ENCODE measurements around the gene ELMO3.

Gene ELMO3

GRCh38 chr16:67198238-67198734, 645 bp upstream of the ELMO3 start:
- DNase-seq (ENCODE audit: low spot score), result peak; percentile 44

GRCh38 chr16:67199808-67200198, 872 bp downstream of the ELMO3 start:
- DNase-seq (ENCODE audit: low spot score), result no peak

GRCh38 chr16:67200491-67200890, 1.6 kb downstream of the ELMO3 start:
- no peak for DNase-seq (ENCODE audit: low spot score)

GRCh38 chr16:67201411-67202345, 2.7 kb downstream of the ELMO3 start:
- DNase-seq (ENCODE audit: low spot score), result no peak

- DNase-seq (ENCODE audit: low spot score), result no peak
These were observed 3.5 kb downstream of the ELMO3 start for GRCh38 chr16:67202426-67202825.

GRCh38 chr16:67202956-67203493, 4.1 kb downstream of the ELMO3 start:
- DNase-seq (ENCODE audit: low spot score), result no peak

GRCh38 chr16:67204076-67204475, 5.1 kb downstream of the ELMO3 start:
- no peak for DNase-seq (ENCODE audit: low spot score)

GRCh38 chr16:67206129-67206837, 7.4 kb downstream of the ELMO3 start:
- no peak for DNase-seq (ENCODE audit: low spot score)

GRCh38 chr16:67206838-67207248, 7.9 kb downstream of the ELMO3 start:
- no peak for DNase-seq (ENCODE audit: low spot score)

GRCh38 chr16:67207249-67208091, 8.5 kb downstream of the ELMO3 start:
- no peak for DNase-seq (ENCODE audit: low spot score)

GRCh38 chr16:67208154-67208896, 9.4 kb downstream of the ELMO3 start:
- no peak for DNase-seq (ENCODE audit: low spot score)

- no peak for DNase-seq (ENCODE audit: low spot score)
These were observed 10.6 kb downstream of the ELMO3 start for GRCh38 chr16:67209565-67209964.

GRCh38 chr16:67210069-67210937, 11.4 kb downstream of the ELMO3 start:
- DNase-seq (ENCODE audit: low spot score), result no peak

- DNase-seq (ENCODE audit: low spot score), result no peak
These were observed 12.7 kb downstream of the ELMO3 start for GRCh38 chr16:67211674-67212073.

GRCh38 chr16:67212766-67213165, 13.8 kb downstream of the ELMO3 start:
- DNase-seq (ENCODE audit: low spot score), result no peak

- DNase-seq (ENCODE audit: low spot score), result no peak
These were observed 14.5 kb downstream of the ELMO3 start for GRCh38 chr16:67213197-67214019.

GRCh38 chr16:67215706-67216105, 16.8 kb downstream of the ELMO3 start:
- DNase-seq (ENCODE audit: low spot score), result no peak

GRCh38 chr16:67216612-67217490, 17.9 kb downstream of the ELMO3 start:
- peak; percentile 59 for DNase-seq (ENCODE audit: low spot score)

Measured in pons (tissue), 1 donor.